GM12878 (cell line): Measurements from ENCODE around the gene TRERF1.

ENCODE experiments used
- EZH2 ChIP-seq: IDR thresholded peaks from 2 replicates; pipeline ENCODE4 v1.6.1; 2012; ENCODE audit warnings: low read depth, mild to moderate bottlenecking, control low read depth, inconsistent platforms, low read length, borderline replicate concordance; ENCODE audit not compliant: control insufficient read depth
- MYC ChIP-seq: IDR thresholded peaks from 2 replicates; pipeline ENCODE4 v1.6.1; 2011; ENCODE audit warnings: mild to moderate bottlenecking, low read length, moderate library complexity, inconsistent platforms; ENCODE audit not compliant: insufficient read depth, insufficient replicate concordance, insufficient read length, severe bottlenecking
- YBX1 ChIP-seq: fragments of 450-650 bp; IDR thresholded peaks from 2 replicates; pipeline ENCODE4 v1.6.1; 2016; ENCODE audit warnings: antibody characterized with exemption
- YY1 ChIP-seq: IDR thresholded peaks from 2 replicates; pipeline ENCODE4 v1.6.1; 2011; ENCODE audit warnings: low read depth, mild to moderate bottlenecking, low read length
- TF ChIP-seq, protein P1 (sequence below), 3 experiments: IDR thresholded peaks in 2 of 3; conservative IDR thresholded peaks in 1 of 3; 2 replicates each; pipeline ENCODE4 v1.5.1; 2011; ENCODE audit warnings: low read depth in 3 of 3, low read length in 3 of 3, mild to moderate bottlenecking in 3 of 3, control low read depth in 2 of 3, moderate library complexity in 2 of 3, inconsistent platforms in 1 of 3, mixed read lengths in 1 of 3; ENCODE audit not compliant: control insufficient read depth in 2 of 3, insufficient read depth in 1 of 3; ENCODE audit errors: extremely low read depth in 1 of 3

DNA sequence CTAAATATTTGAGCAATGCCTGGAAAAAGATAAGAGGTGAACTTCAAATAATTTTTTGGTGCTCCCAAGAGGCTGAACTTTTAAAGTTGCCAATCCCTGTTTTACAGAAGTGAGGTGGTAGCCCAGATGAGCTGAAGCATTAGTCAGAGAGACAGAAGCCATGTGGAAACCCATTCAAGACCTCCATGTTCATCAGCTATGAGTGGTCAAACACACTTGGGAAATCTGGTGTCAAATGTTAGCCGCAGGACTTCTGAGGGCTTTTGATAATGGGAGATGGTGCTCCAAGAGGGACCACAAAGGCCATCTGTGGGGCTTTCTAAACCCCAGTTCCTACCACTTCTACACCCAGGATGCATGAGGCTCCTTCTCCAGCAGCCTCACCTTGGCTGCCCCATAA lies 156.5 kb downstream of the TRERF1 start:
- TF ChIP-seq, protein P1, sequence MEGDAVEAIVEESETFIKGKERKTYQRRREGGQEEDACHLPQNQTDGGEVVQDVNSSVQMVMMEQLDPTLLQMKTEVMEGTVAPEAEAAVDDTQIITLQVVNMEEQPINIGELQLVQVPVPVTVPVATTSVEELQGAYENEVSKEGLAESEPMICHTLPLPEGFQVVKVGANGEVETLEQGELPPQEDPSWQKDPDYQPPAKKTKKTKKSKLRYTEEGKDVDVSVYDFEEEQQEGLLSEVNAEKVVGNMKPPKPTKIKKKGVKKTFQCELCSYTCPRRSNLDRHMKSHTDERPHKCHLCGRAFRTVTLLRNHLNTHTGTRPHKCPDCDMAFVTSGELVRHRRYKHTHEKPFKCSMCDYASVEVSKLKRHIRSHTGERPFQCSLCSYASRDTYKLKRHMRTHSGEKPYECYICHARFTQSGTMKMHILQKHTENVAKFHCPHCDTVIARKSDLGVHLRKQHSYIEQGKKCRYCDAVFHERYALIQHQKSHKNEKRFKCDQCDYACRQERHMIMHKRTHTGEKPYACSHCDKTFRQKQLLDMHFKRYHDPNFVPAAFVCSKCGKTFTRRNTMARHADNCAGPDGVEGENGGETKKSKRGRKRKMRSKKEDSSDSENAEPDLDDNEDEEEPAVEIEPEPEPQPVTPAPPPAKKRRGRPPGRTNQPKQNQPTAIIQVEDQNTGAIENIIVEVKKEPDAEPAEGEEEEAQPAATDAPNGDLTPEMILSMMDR (IDR thresholded peaks at IDR 0.05 in 2 of 3, conservative IDR thresholded peaks at IDR 0.05 in 1 of 3; ENCODE audit: control insufficient read depth in 2 of 3, extremely low read depth in 1 of 3, insufficient read depth in 1 of 3, low read depth in 3 of 3, low read length in 3 of 3), result no peak
- TF ChIP-seq EZH2 (no peak), YY1 (no peak), YBX1 (no peak), MYC (no peak)
